HCT116 (cell line): ENCODE results near the gene RHCG.

Experiments used
- CBX3 ChIP-seq: IDR thresholded peaks from 2 replicates; pipeline ENCODE4 v1.6.1; 2012; ENCODE audit warnings: low read depth
- CTCF ChIP-seq, 3 experiments: fragments of 200-600 bp in 1 of 3; sonication (generic) in 1 of 3; IDR thresholded peaks in 2 of 3; conservative IDR thresholded peaks in 1 of 3; 2 replicates each; pipeline ENCODE4 v1.5.1; 2012 to 2017; ENCODE audit warnings: low read depth in 2 of 3, low read length in 2 of 3, antibody characterized with exemption in 1 of 3, borderline replicate concordance in 1 of 3, control low read depth in 1 of 3, mild to moderate bottlenecking in 1 of 3, mixed read lengths in 1 of 3, mixed run types in 1 of 3, moderate library complexity in 1 of 3; ENCODE audit not compliant: insufficient read depth in 1 of 3
- EZH2 ChIP-seq: fragments of 200-600 bp; sonication (generic); IDR thresholded peaks from 2 replicates; pipeline ENCODE4 v1.6.1; 2017; ENCODE audit warnings: antibody characterized with exemption, mixed run types
- EZH2phosphoT487 ChIP-seq: fragments of 200-600 bp; IDR thresholded peaks from 2 replicates; pipeline ENCODE4 v1.6.1; 2018; ENCODE audit warnings: antibody characterized with exemption, borderline replicate concordance
- MAX ChIP-seq: IDR thresholded peaks from 2 replicates; pipeline ENCODE4 v1.6.1; 2012
- POLR2A ChIP-seq: IDR thresholded peaks from 2 replicates; pipeline ENCODE4 v1.7.0; 2011; ENCODE audit warnings: borderline replicate concordance; ENCODE audit not compliant: insufficient read depth, insufficient read length; ENCODE audit errors: extremely low read depth
- POLR2AphosphoS5 ChIP-seq: IDR thresholded peaks from 2 replicates; pipeline ENCODE4 v1.6.1; 2011; ENCODE audit warnings: mild to moderate bottlenecking, low read depth, low read length, moderate library complexity
- RAD21 ChIP-seq: IDR thresholded peaks from 2 replicates; pipeline ENCODE4 v1.6.1; 2012; ENCODE audit warnings: low read depth, mild to moderate bottlenecking
- REST ChIP-seq: IDR thresholded peaks from 2 replicates; pipeline ENCODE4 v1.6.1; 2012; ENCODE audit warnings: low read depth

GRCh38 chr15:89458440-89458839 lies 37.9 kb downstream of the RHCG start:
- TF ChIP-seq MAX (no peak), CTCF (IDR thresholded peaks at IDR 0.05 in 2 of 3, conservative IDR thresholded peaks at IDR 0.05 in 1 of 3; ENCODE audit: borderline replicate concordance in 1 of 3, insufficient read depth in 1 of 3, low read depth in 2 of 3, low read length in 2 of 3) (no peak), EZH2phosphoT487 (no peak), POLR2AphosphoS5 (no peak), CBX3 (no peak), EZH2 (no peak), POLR2A (no peak), REST (no peak), RAD21 (no peak)
